Measurements from ENCODE around the gene FANK1. TPM values are rescaled to one million over a fixed set of nuclear protein-coding genes. Genes with fewer than 3 reads are reported as not detected.

FANK1 gene
- total RNA-seq, 5 donors from 2014 or later (not counting 1 experiment from before 2014, with no cell fraction given) = 1.3 to 3.3 (median 2.2) TPM; not detected in 1

- H3K4me3 ChIP-seq (ENCODE audit: control insufficient read depth in 1 of 2, extremely low read depth in 1 of 2, low read length in 1 of 2) = no peak overlapping the region
- H3K27ac ChIP-seq (ENCODE audit: low read length) = no peak overlapping the region
- no peaks in the 10 kb centered on the region for H3K4me1 ChIP-seq (ENCODE audit: control insufficient read depth in 1 of 2, extremely low read depth in 1 of 2, insufficient read depth in 2 of 2, low read length in 2 of 2)
- Mint-ChIP-seq H3K36me3 (no peaks in the 10 kb centered on the region), H3K4me3 (no peak overlapping the region), H3K4me1 (no peaks in the 10 kb centered on the region), H3K27me3 (peaks cover 29 to 32% of the 10 kb centered on the region in 2 donors), H3K27ac (no peak overlapping the region), H3K9me3 (no peaks in the 10 kb centered on the region)
- ChIA-PET CTCF (no interaction called here), POLR2A (no interaction called here)
- DNase-seq (no peak), ATAC-seq (replicated peaks in 1 of 4) (no peak)
- H3K27me3 ChIP-seq (replicated peaks in 1 of 2; ENCODE audit: control insufficient read depth in 2 of 2, extremely low read depth in 1 of 2, insufficient read depth in 2 of 2, low read length in 1 of 2) = peaks cover 0 to 12% of the 10 kb centered on the region in 2 experiments
- H3K9me3 ChIP-seq = no peaks in the 10 kb centered on the region
- no CpG with 5 or more reads among the region's 2 CpGs for WGBS (ENCODE audit: insufficient coverage)
- H3K36me3 ChIP-seq (ENCODE audit: control insufficient read depth in 2 of 2, extremely low read depth in 1 of 2, insufficient read depth in 1 of 2, low read length in 1 of 2) = no peaks in the 10 kb centered on the region
Observed at GRCh38 chr10:125936331-125936730, 40.0 kb downstream of the FANK1 start.

DNA sequence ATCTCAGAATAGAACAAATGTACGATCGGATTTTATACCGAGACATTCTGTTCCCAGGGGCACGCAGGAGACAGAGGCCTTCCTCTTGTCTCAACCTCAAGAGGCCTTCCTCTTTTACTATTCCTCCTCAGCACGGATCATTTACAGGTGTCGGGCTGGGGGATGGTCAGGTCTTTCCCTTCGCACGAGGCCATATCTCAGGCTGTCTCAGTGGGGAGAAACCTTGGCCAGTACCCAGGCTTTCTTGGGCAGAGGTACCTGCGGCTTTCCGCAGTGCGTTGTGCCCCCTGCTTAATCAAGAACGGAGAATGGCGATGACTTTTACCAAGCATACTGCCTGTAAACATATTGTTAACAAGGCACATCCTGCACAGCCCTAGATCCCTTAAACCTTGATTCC lies 44.2 kb downstream of the FANK1 start:
- Mint-ChIP-seq H3K4me3 (no peak overlapping the region), H3K27me3 (peaks cover 14 to 26% of the 10 kb centered on the region in 2 donors), H3K9me3 (peaks cover 0 to 8% (median 4%) of the 10 kb centered on the region in 3 donors), H3K36me3 (no peaks in the 10 kb centered on the region), H3K4me1 (no peaks in the 10 kb centered on the region), H3K27ac (no peak overlapping the region)
- ATAC-seq (replicated peaks in 1 of 4) = no peak
- Histone ChIP-seq H3K36me3 (ENCODE audit: control insufficient read depth in 2 of 2, extremely low read depth in 1 of 2, insufficient read depth in 1 of 2, low read length in 1 of 2) (no peaks in the 10 kb centered on the region), H3K4me3 (ENCODE audit: control insufficient read depth in 1 of 2, extremely low read depth in 1 of 2, low read length in 1 of 2) (no peak overlapping the region), H3K4me1 (ENCODE audit: control insufficient read depth in 1 of 2, extremely low read depth in 1 of 2, insufficient read depth in 2 of 2, low read length in 2 of 2) (no peaks in the 10 kb centered on the region), H3K27me3 (replicated peaks in 1 of 2; ENCODE audit: control insufficient read depth in 2 of 2, extremely low read depth in 1 of 2, insufficient read depth in 2 of 2, low read length in 1 of 2) (peaks cover 0 to 4% of the 10 kb centered on the region in 2 experiments), H3K9me3 (no peaks in the 10 kb centered on the region), H3K27ac (ENCODE audit: low read length) (no peak overlapping the region)
- no peak for DNase-seq
- POLR2A ChIA-PET = no interaction called here
- WGBS (ENCODE audit: insufficient coverage) = 86% methylated on average over 9 of the region's 13 CpGs
- CTCF ChIA-PET = no interaction called here

- H3K9me3 Mint-ChIP-seq = peaks cover 0 to 21% (median 16%) of the 10 kb centered on the region in 3 donors
Observed at GRCh38 chr10:125951290-125951689, 54.9 kb downstream of the FANK1 start.

DNA sequence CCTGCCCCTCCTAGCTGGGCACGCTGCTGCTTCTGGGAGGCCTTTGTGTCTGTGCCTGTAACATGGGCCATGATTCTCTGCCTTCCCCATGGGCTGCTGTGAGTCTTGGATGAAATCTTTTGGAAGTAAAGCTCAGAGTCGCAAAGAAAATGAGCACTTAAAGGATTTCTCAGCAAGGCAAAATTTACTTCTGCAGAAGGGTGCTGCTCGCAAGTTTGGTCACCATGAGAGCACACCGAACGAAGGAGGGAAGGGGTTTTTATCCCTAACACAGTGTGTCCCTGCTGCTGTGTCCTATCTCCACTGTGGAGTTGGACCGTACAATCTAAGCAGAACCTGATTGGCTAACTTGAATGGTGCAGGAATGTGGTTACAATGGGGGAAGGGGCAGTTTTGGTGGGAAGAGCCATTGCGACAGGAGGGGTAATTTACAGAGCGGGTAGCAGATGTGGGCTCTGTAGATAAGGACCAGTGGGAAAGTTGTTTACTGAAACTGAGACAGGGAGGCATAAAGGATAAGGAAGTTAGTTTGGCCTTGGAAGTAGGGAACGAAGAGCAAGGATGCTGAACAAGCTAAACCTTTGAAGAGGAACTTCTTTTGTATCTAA lies 57.5 kb downstream of the FANK1 start:
- H3K36me3 Mint-ChIP-seq = no peaks in the 10 kb centered on the region
- Histone ChIP-seq H3K36me3 (ENCODE audit: control insufficient read depth in 2 of 2, extremely low read depth in 1 of 2, insufficient read depth in 1 of 2, low read length in 1 of 2) (no peaks in the 10 kb centered on the region), H3K4me3 (ENCODE audit: control insufficient read depth in 1 of 2, extremely low read depth in 1 of 2, low read length in 1 of 2) (no peak overlapping the region), H3K4me1 (ENCODE audit: control insufficient read depth in 1 of 2, extremely low read depth in 1 of 2, insufficient read depth in 2 of 2, low read length in 2 of 2) (no peaks in the 10 kb centered on the region), H3K27ac (ENCODE audit: low read length) (no peak overlapping the region), H3K9me3 (no peaks in the 10 kb centered on the region), H3K27me3 (replicated peaks in 1 of 2; ENCODE audit: control insufficient read depth in 2 of 2, extremely low read depth in 1 of 2, insufficient read depth in 2 of 2, low read length in 1 of 2) (peaks cover 0 to 5% of the 10 kb centered on the region in 2 experiments)
- H3K9me3 Mint-ChIP-seq = peaks cover 0 to 21% (median 19%) of the 10 kb centered on the region in 3 donors
- H3K27ac Mint-ChIP-seq = no peak overlapping the region
- DNase-seq (no peak), ATAC-seq (replicated peaks in 1 of 4) (no peak)
- no peak overlapping the region for H3K4me3 Mint-ChIP-seq
- H3K27me3 Mint-ChIP-seq = peaks cover 0 to 3% of the 10 kb centered on the region in 2 donors
- ChIA-PET POLR2A (no interaction called here), CTCF (no interaction called here)
- H3K4me1 Mint-ChIP-seq = no peaks in the 10 kb centered on the region
- WGBS (ENCODE audit: insufficient coverage) = 94% methylated on average over 7 of the region's 9 CpGs

More at GRCh38 chr10:125951290-125951689, 54.9 kb downstream of the FANK1 start:
- H3K9me3 ChIP-seq = no peaks in the 10 kb centered on the region
- no peak for DNase-seq
- H3K27ac ChIP-seq (ENCODE audit: low read length) = no peak overlapping the region
- H3K27ac Mint-ChIP-seq = no peak overlapping the region
- no peaks in the 10 kb centered on the region for H3K27me3 Mint-ChIP-seq
- no peaks in the 10 kb centered on the region for H3K36me3 Mint-ChIP-seq
- ChIA-PET POLR2A (no interaction called here), CTCF (no interaction called here)
- no peak overlapping the region for H3K4me3 Mint-ChIP-seq
- no CpG with 5 or more reads among the region's 1 CpG for WGBS (ENCODE audit: insufficient coverage)
- no peak for ATAC-seq (replicated peaks in 1 of 4)
- no peaks in the 10 kb centered on the region for H3K36me3 ChIP-seq (ENCODE audit: control insufficient read depth in 2 of 2, extremely low read depth in 1 of 2, insufficient read depth in 1 of 2, low read length in 1 of 2)
- H3K4me1 ChIP-seq (ENCODE audit: control insufficient read depth in 1 of 2, extremely low read depth in 1 of 2, insufficient read depth in 2 of 2, low read length in 2 of 2) = no peaks in the 10 kb centered on the region
- H3K4me3 ChIP-seq (ENCODE audit: control insufficient read depth in 1 of 2, extremely low read depth in 1 of 2, low read length in 1 of 2) = no peak overlapping the region
- no peaks in the 10 kb centered on the region for H3K4me1 Mint-ChIP-seq
- peaks cover 0 to 2% of the 10 kb centered on the region in 2 experiments for H3K27me3 ChIP-seq (replicated peaks in 1 of 2; ENCODE audit: control insufficient read depth in 2 of 2, extremely low read depth in 1 of 2, insufficient read depth in 2 of 2, low read length in 1 of 2)

- Histone ChIP-seq H3K4me1 (ENCODE audit: control insufficient read depth in 1 of 2, extremely low read depth in 1 of 2, insufficient read depth in 2 of 2, low read length in 2 of 2) (no peaks in the 10 kb centered on the region), H3K9me3 (no peaks in the 10 kb centered on the region), H3K27me3 (replicated peaks in 1 of 2; ENCODE audit: control insufficient read depth in 2 of 2, extremely low read depth in 1 of 2, insufficient read depth in 2 of 2, low read length in 1 of 2) (peaks cover 0 to 11% of the 10 kb centered on the region in 2 experiments), H3K36me3 (ENCODE audit: control insufficient read depth in 2 of 2, extremely low read depth in 1 of 2, insufficient read depth in 1 of 2, low read length in 1 of 2) (no peaks in the 10 kb centered on the region), H3K27ac (ENCODE audit: low read length) (no peak overlapping the region), H3K4me3 (ENCODE audit: control insufficient read depth in 1 of 2, extremely low read depth in 1 of 2, low read length in 1 of 2) (no peak overlapping the region)
- Mint-ChIP-seq H3K36me3 (no peaks in the 10 kb centered on the region), H3K27ac (no peak overlapping the region), H3K4me1 (no peaks in the 10 kb centered on the region), H3K4me3 (no peak overlapping the region), H3K9me3 (peaks cover 0 to 21% (median 19%) of the 10 kb centered on the region in 3 donors), H3K27me3 (peaks cover 0 to 3% of the 10 kb centered on the region in 2 donors)
- 100% methylated on average over 1 of the region's 3 CpGs for whole genome bisulfite sequencing (ENCODE audit: insufficient coverage)
- DNase-seq (no peak), ATAC-seq (replicated peaks in 1 of 4) (no peak)
- ChIA-PET CTCF (no interaction called here), POLR2A (no interaction called here)
Observed at GRCh38 chr10:125955766-125956165, 59.4 kb downstream of the FANK1 start.

DNA sequence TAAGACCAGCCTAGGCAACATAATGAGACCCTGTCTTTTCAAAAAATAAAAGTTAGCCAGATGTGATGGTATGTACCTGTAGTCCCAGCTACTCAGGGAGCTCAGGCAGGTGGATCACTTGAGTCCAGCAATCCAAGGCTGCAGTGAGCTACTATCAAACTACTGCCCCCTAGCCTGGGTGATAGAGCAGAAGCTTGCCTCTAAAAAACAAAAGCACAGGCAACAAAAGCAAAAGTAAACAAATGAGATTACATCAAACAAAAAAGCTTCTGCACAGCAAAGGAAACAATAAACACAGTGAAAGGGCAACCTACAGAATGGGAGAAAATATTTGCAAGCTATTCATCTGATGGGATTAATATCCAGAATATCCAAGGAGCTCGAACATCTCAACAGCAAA lies 65.4 kb downstream of the FANK1 start:
- H3K36me3 ChIP-seq (ENCODE audit: control insufficient read depth in 2 of 2, extremely low read depth in 1 of 2, insufficient read depth in 1 of 2, low read length in 1 of 2) = no peaks in the 10 kb centered on the region
- H3K4me3 ChIP-seq (ENCODE audit: control insufficient read depth in 1 of 2, extremely low read depth in 1 of 2, low read length in 1 of 2) = no peak overlapping the region
- DNase-seq (no peak), ATAC-seq (replicated peaks in 1 of 4) (no peak)
- 80% methylated on average over 1 of the region's 1 CpG for WGBS (ENCODE audit: insufficient coverage)
- Mint-ChIP-seq H3K27ac (no peak overlapping the region), H3K4me1 (no peaks in the 10 kb centered on the region), H3K36me3 (no peaks in the 10 kb centered on the region), H3K27me3 (peaks cover 0 to 7% of the 10 kb centered on the region in 2 donors), H3K4me3 (no peak overlapping the region), H3K9me3 (peaks cover 0 to 3% (median 3%) of the 10 kb centered on the region in 3 donors)
- no peaks in the 10 kb centered on the region for H3K4me1 ChIP-seq (ENCODE audit: control insufficient read depth in 1 of 2, extremely low read depth in 1 of 2, insufficient read depth in 2 of 2, low read length in 2 of 2)
- POLR2A ChIA-PET = no interaction called here
- no peak overlapping the region for H3K27ac ChIP-seq (ENCODE audit: low read length)
- CTCF ChIA-PET = interaction anchor here in 1 of 2 donors (0.5 kb wide), 1 partner anchor 167 kb away, joined by 3 read pairs; no protein-coding TSS in a partner anchor
- no peaks in the 10 kb centered on the region for H3K9me3 ChIP-seq
- H3K27me3 ChIP-seq (replicated peaks in 1 of 2; ENCODE audit: control insufficient read depth in 2 of 2, extremely low read depth in 1 of 2, insufficient read depth in 2 of 2, low read length in 1 of 2) = peaks cover 0 to 10% of the 10 kb centered on the region in 2 experiments

Data from T-cell (primary cell).